Putamen (tissue), 1 donor: ENCODE data around the gene TMPRSS6.

Experiments used
- DNase-seq: peaks from one replicate; pipeline ENCODE4 v3.0.0-alpha.2; 2016; ENCODE audit warnings: low spot score

Gene TMPRSS6

DNA sequence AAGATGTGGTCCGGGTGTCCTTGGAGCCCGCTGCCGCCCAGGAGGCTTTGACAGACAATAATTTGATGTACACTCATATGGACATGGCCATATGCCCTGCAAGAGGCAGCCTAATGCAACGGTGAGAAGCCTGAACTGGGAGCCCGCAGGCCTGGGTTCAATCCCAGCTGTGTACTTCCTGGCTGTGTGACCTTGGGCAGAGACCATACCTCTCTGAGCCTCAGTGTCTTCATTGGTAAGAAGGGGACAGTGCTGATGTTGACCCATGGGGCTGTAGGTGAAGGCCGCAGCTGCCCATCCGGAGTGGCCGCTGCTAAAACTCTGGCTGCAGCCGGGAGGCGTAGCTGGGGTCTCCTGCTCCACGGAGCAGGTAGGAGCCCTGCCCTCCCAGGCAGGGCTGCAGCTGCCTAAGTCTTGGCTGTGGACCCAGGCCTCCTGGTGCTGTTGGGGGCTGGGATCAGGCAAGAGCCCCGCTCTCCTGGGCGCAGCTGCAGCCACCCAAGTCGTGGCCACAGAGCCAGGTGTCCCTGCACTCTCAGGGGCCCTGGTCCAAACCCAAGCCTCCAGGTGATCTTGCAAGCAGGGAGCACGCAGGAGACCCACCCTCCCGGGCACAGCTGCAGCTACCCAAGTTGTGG lies 31.3 kb upstream of the TMPRSS6 start:
- no peak for DNase-seq

DNA sequence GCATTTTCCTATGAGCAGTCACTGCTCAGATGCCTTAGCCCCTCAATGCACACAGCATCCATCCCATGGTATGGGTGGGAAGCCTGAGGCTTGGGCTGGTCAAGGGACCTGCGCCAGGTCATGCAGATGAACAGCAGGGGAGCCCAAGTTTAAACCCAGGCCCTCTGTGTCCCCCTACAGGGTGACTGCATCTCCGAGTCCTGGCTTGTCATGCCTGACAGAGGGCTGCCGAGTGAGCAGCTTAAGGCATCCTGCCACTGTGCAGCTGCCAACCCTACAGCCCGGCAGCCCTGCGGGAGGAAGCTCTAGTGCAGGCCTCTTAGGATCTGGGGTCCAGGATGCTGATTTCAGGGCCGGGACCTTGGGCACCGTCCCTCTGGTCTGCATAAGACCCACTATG lies 30.2 kb upstream of the TMPRSS6 start:
- DNase-seq: no peak

DNA sequence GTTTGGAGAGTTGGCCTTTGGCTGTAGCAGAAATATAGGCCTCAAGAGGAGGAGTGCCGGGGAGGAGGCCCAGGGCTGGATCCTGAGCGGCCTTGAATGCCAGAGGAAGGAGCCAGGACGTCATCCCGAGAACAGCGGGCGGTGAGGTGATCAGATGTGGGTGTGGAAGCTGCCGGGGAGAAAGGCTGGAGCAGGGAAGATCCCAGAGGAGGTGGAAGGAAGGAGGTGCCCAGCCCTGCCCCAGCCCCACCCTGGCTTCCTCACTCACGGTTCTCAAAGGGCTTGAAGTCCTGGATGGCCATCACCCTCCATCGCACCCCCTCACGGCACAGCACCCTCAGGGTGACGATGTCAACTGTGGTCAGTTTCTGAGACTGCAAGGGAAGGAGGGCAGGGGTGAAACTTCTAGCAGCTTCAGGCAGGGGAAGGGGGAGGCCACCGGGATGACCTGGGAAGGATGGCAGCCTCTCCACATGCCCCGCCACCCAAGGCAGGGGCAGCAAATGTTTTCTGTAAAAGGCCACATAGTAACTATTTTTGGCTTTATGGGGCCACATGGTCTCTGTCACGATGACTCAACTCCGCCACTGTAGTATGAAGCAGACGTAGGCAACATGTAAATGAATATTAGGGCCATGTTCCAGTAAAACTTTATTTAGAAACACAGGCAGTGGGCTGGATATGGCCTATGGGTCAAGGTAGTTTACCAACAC lies 29.5 kb upstream of the TMPRSS6 start:
- DNase-seq: no peak

DNA sequence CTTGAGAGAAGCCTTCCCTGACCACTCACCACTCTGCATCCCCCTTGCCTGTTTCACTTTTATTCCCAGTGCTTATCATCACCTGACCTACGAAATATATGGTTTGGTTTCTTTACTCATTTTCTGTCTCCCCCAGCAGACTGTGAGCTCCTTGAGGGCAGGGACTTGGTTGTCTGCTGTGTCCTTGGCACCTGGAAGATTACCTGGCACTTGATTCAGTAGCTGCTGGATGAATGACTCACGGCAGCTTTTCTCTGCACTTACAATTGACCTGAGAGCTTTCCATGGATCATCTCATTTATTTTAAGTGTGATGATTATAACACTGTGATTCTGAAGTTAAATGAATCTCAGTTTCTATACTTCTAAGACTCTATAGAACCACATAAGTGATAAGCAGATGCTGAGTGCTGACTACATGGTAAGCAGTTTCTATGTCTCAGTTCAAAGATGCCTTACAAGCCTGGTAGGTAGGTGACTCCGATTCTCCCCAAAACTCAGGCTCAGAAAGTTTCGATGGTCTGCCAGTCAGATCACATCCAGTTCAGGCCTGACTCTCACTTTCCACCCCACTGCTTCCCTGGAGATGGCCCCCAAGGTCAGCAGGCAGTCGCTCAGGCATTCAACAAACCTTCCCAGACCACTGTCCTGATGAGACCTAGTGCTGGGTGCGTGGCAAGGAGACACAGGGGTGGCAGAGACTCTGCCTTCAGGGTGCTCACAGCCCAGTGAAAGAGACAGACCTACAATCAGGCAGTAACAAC lies 28.6 kb upstream of the TMPRSS6 start:
- no peak for DNase-seq

DNA sequence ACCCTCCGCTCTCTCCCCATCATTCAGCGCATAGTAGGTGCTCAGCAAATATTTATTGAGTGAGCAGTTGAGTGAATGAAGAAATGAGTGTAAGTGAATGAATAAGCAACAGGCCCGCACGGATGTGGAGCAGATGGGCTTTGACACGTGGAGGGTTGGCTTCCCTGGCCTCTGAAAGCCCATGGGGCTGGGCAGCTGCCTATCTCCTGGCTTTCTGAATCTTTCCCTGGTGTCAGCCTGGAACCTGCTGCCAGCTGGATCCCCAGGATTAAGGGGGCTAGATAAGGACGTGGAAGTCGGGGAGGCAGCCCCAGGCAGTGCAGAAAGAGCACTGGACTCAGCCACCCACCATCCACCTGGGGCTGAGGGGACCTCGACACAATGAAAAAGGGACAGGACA lies 27.6 kb upstream of the TMPRSS6 start:
- DNase-seq: no peak

DNA sequence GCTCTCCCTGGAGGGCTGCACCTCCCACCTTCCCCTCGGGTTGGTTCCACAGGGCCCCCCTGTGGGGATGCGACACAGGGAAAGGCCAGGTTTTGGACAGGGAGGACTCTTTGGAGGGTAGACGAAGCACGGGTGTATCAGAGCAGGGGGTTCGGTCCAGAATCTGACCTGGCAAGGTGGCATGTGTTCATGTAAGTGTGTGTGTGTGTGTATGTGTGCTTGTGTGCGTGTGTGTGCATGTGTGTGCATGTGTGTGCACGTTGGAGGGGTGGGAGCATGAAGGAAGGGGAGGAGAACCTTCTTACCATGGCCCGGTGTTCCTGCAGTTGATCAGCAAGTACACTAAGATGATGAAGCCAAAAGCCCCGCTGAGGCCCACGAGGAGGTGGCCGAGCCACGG lies 25.5 kb upstream of the TMPRSS6 start:
- DNase-seq: no peak

DNA sequence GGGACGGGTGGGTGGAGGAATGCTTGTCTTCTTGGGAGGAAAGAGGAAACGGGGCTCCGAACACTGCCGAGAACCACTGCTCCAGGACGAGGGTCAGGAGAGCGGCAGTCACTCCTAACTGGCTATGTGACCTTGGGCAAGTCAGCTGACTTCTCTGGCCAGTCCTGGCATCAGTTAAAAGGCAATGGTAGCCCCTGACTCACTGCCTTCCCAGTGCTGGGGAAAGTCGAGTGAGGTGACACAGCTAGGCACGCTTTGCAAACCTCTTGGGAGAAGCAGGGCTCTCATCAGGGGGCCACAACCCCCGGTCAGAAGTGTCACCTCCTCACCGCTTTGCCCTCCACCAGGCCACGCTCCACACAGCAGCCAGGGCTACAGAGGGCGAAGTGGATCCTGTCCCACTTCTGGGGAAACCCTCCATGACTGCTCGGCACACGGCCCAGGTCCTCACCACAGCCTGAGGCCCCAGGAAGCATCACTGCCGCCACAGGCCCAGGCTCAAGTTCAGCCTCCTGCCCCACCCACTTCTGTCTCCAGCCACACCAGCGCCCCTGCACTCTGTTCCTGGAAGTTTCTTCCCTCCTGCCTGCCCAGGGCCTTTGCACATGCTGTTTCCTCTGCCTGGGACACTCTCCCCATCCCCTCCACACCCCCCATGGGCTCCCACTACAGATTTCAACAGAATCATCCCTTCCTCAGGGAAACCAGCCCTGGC lies 23.9 kb upstream of the TMPRSS6 start:
- DNase-seq: no peak

DNA sequence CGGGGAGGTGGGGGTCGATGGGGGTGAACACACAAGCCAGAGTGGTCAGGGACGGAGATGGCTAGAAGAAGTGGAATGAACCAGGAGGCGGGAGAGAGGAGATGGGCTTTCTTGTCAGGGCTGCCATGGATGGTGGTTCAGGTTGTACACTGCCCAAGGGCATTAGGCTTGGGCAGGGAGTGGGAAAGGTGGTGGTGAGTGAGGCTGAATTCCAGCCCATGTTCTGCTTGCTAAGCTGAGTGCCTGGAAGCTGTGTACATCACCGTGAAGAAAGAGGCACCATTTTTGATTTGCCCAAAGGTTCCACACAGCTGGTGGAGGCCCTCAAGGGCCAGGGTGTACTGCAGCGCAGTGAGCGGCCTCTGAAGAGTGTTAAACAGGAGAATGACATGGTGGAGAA lies 23.3 kb upstream of the TMPRSS6 start:
- DNase-seq: no peak

DNA sequence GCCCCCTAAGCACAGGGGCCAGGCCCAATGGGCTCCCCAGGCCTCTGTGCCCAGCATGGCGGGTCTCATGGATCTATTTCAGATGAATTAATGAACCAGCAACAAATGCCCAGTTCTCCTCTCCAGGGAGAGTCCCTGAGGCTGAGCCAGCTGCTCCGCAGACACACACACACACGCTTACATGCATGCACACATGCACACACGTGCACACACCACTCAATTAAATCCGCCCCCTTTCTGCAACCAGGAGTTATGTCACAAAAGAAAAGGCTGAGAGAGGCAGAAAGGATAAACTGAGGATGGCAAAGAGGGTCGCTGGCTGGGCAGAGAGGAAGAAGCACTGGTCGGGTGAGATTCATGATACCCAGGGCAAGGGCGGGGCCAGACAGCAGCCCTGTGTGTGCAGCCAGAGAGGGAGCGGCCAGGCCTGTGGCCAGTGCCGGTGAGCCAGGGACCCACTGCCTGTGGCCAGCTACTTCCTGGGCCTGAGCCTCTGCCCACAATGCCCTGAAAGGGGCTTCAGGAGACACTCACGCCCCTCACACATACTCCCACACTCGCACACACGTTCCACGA lies 20.4 kb upstream of the TMPRSS6 start:
- no peak for DNase-seq

DNA sequence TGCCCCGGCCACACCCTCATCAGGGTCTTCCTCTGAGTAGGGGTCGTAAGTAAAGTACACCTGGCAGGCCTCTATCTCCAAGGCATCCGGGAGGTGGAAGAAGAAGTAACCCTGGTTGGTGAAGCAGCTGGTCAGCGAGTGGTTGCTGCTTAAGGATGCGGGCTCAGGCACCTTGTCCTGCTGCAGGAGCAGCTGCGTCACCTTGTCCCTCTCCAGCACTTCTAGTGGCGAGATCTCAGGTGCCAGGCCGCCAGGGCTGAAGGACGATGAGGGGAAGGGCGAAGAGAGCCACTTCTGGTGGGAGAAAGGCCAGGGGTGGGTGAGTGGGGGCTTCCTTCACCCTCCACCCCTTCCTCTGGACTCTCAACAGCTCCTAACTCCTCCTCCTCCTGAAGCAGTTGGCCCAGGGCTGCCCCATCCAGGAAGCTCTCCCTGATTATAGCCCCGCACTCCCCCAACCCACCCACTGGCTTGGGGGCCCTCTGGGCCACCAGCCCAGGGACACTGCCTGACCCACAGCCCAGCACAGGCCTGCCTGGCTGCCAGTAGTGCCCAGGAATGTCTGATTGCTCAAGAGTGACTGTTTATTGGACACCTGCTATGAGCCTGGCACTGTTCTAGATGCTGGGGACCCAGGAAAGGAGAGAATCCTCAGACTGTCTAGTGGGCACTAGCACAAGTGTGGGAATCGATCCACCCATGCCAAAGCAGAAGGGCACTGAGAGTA lies 19.2 kb upstream of the TMPRSS6 start:
- no peak for DNase-seq

DNA sequence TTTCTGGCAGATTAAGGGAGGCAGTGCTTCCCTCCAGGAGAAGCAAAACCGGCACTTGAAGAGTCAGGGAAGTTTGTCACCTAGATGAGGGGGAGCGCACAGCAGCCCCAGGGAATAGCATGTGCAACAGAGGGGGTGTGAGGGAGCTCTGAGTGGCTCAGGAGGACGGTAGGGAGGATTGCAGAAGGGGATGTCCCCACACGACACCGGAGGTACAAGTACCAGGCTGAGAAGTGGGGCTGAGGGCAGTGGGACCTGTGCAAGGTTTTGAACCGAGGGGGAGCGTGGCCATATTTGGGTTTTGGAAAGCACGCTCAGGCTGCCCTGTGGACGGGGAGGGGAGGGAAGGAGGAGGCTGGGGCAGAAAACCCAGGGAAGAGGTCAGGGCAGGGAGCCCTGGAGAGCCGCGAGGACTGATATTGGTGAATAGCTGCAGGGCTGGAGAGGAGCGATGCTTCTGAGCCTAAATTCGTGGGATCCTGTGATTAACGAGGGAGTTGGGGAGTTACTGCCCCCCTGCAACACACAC lies 17.9 kb upstream of the TMPRSS6 start:
- no peak for DNase-seq

DNA sequence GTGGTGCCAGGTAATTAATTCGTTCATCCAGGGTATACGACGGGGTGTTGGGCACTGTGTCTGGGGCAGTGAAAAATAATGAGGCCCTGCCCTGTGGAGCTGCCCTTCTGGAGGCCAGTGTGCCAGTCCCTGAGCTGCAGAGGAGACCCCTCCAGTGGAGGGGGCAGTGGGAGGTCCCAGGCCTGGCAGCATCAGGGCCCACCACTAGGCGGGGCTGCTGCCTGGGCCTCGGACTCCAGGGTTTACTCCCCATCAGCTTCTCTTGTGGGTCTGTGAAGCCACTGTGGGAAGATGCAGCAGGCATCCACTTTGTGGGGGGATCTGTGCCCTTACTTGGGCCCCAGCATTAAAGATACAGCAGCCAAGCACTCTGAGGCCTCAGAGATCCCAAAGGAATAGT lies 17.4 kb upstream of the TMPRSS6 start:
- no peak for DNase-seq

DNA sequence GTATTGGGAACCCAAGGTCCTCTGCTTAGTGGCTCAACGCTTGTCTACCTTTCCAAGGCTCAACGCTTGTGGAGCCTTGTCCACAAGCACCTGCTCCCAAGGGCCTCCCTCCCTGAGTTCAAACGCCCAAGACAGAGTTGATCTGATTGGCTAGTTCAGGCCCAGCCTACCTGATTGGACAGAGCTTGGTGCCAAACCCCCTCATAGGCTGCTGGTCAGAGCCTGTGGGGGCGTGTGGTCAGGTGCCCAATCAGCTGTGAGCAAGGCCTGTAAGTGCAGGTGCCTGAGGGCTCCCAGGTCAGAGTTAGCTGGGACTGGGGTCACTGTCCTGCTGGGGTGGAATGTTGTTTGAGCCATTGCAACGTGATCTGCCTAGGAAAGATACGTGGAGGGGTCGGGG lies 16.9 kb upstream of the TMPRSS6 start:
- no peak for DNase-seq

DNA sequence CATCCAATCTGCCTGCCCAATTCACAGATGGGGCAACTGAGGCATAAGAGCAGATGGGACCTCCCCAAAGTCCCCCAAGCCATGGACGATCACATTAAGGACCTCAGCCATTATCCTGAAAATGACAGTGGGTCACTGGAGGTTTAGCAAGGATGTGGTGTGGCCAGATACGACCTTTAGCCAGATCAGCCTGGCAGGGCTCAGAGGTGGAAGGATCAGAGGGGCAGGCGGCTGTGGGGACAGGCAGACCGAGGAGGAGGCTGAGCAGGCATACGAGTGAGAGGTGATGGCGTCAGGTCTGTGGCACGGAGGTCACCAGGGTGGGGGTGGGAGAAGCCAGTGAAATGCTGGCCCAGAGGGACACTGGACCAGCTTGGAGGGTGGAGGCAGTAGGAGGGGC lies 14.1 kb upstream of the TMPRSS6 start:
- no peak for DNase-seq

DNA sequence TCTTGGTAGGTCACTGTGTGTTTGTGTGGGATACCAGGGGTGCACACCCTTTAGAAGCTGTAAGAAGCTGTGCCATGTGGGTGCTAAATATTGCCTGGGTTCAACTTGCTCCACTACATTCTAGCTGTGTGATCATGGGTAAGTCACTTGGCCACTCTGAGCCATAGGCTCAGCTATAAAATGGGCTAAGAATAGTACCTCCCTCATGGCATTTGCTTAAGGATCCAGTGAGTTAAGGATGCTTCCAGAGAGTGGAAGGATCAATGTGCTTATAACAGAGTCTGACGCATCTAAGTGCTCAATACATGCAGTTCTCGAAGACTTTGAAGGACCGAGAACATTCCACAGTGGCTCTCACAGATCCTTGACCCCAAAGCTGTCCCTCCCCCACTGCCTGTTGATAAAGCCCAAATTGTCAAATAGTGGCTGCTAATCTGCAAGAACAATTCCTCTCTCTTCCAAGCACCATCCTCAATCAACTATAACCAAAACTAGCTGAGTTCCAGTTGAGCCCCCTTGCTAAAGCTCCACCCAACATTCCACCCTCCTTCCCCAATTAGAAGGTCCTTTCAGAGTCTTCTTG lies 13.2 kb upstream of the TMPRSS6 start:
- no peak for DNase-seq

DNA sequence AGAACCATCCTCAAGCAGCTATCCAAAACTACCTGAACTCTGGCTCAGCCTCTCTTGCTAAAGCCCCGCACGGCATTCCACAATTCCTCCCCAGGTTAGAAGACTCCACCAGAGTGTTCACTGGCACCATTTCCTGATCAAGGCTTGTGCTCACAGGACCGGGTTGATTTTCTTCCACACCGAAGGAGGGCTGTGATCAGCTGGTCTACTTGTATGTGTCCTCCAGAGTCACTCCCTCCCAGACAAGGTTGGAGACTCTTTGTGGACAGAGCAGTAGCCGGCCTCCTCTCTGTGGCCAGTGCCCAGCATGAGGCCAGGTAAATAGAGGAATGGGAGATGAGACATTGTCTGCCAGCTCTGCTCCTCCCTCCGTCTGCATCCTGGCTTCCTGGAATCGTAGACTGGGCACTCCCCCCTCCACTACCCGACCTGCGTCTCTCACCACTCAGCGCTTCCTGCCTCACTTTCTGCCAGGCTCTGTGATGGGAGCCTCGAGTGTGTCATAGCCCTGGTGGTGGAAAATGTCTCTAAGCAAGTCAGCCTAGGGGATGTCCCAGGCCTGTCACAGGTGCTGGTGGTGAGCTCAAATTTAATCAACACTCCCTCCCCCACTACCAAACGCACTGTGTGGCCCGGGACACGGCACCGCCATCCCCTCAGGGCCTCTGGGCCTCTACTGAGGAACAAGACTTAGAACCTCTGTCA lies 12.5 kb upstream of the TMPRSS6 start:
- no peak for DNase-seq

DNA sequence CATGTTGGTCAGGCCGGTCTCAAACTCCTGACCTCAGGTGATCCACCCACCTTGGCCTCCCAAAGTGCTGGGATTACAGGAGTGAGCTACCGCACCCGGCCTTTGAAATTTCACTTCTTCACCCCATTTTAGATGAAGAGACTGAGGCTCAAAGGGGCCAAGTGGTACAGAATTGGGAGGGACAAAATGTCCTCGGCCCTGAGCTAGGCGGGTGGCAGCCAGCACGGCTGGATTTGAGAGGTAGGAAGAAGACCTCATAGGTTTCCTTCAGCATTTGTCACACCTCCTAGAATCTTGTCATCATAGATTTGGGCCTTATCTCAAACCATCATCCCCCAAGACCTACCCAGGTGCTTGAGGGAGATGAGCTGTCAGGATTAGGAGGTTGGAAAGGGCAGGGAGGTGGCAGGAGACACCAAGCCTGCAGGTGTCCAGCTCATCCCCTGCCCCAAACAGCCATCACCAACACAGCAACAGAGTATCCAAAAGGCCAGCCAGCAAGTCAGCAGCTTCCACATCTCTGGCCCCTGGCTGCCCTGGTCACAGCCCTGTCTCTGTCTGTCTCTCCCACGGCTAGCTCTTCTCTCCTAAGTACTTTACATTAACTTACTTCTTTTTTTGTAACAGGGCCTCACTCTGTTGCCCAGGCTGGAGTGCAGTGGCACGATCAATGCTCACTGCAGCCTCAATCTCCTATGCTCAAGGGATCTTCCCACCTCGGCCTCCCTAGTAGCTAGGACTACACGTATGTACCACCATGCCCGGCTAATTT lies 11.2 kb upstream of the TMPRSS6 start:
- DNase-seq: no peak

DNA sequence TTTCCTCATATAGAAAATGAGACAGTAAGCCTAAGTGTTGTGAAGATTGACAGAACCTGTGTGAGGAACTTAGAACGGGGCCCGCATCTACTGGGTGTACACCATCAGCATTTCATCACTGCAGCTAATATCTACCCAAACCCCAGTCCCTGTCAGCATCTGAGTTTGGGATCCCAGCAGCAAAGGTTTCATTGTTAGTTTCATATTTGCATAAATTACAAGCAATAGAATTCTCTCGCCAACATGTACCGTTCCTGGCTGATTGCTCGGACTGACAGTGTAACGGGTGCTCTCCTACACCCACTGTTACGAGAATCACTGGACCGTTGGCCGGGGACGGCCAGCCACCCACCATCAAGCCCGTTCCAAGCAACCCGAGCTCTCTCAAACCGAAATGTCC lies 10.4 kb upstream of the TMPRSS6 start:
- DNase-seq: no peak

DNA sequence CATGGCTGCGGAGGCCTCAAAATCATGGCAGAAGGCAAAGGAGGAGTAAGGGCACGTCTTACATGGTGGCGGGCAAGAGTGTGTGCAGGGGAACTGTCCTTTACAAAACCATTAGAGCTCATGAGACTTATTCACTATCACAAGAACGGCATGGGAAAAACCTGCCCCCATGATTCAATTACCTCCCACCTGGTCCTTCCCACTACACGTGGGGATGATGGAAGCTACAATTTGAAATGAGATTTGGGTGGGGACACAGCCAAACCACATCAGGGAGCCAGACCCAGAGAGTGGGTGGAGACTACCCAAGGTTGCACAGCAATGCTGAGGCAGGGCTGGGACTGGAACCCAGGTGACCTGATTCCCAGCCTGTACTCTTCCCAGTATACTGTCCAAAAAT lies 8.6 kb upstream of the TMPRSS6 start:
- DNase-seq: no peak

DNA sequence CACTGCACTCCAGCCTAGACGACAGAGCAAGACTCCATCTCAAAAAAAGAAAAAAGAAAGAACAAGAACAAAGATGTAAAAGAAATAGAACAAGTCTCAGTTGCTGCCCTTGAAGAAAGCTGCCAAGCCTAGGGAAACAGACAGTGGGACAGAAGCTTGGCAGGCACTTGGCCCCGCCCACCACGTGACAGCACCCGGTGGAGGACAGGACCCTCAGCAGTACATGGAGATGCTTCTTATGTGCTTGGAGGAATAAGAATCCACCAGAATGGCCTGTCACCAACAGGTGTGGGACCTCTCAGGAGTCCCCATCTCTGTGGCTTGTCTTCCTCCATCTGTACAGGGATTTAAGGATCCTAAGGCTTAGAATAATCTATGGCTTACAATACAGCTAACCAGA lies 7.6 kb upstream of the TMPRSS6 start:
- DNase-seq: no peak
